ENCODE results near the gene CRTC2. TPM values are rescaled to one million over a fixed set of nuclear protein-coding genes. Genes with fewer than 3 reads are reported as not detected.
A peak's percentile ranks its signal among the peaks of the same experiment; 100 is the strongest.
"Not testable (repeated sequence)": the region's sequence is repeated elsewhere in the genome, so short reads cannot be mapped to it uniquely, and the experiment has no call there.

CRTC2 gene
- total RNA-seq, 1 donor = 6.0 TPM

GRCh38 chr1:153921803-153922075 lies 36.7 kb downstream of the CRTC2 start:
- TF ChIP-seq, protein P1, sequence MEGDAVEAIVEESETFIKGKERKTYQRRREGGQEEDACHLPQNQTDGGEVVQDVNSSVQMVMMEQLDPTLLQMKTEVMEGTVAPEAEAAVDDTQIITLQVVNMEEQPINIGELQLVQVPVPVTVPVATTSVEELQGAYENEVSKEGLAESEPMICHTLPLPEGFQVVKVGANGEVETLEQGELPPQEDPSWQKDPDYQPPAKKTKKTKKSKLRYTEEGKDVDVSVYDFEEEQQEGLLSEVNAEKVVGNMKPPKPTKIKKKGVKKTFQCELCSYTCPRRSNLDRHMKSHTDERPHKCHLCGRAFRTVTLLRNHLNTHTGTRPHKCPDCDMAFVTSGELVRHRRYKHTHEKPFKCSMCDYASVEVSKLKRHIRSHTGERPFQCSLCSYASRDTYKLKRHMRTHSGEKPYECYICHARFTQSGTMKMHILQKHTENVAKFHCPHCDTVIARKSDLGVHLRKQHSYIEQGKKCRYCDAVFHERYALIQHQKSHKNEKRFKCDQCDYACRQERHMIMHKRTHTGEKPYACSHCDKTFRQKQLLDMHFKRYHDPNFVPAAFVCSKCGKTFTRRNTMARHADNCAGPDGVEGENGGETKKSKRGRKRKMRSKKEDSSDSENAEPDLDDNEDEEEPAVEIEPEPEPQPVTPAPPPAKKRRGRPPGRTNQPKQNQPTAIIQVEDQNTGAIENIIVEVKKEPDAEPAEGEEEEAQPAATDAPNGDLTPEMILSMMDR (IDR thresholded peaks at IDR 0.05; ENCODE audit: insufficient read depth, low read depth, low read length) = no peak

DNA sequence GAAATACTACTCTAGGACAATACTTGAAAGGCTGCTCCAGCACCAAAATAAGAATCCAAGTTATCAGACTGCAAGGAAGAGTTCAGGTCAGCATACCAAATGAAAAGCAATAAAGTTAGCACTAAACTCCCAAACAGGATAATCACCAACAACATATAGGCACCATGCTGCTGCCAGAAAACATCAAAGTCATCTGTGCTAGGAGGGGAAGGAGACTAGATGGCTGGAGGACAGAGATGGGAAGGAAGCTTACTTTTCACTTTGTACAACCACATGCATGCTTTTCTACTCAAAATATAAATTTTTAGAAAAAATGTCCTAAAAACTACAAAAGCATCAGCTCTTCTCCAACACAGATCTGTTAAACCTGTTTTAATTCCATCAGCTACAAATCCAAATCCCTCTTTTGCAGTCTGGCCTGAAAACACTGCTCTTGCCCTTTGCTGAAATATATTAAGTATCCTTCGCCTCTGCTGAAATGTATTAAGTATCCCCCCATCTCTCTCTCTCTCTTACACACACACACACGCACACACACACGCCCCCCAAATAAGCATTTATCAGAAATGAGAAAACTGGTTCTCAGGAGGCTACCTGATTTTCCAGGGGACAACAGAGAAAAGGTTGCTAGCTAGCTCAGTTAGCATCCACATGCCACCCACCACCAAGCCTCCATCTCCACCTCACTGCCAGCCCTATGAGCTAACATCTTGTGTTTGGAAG lies 37.2 kb downstream of the CRTC2 start:
- TF ChIP-seq, protein P1 (IDR thresholded peaks at IDR 0.05; ENCODE audit: insufficient read depth, low read depth, low read length) = no peak
- no peak for DNase-seq (ENCODE audit: low read depth)
- peak overlapping the region; percentile 88 for H3K4me3 ChIP-seq (ENCODE audit: low read depth, low read length)

More at GRCh38 chr1:153921803-153922075, 36.7 kb downstream of the CRTC2 start:
- peak overlapping the region; percentile 88 for H3K4me3 ChIP-seq (ENCODE audit: low read depth, low read length)
- no peak for DNase-seq (ENCODE audit: low read depth)

- TF ChIP-seq, protein P1 (IDR thresholded peaks at IDR 0.05; ENCODE audit: insufficient read depth, low read depth, low read length) = peak; percentile 29
- H3K4me3 ChIP-seq (ENCODE audit: low read depth, low read length) = peak overlapping the region; percentile 0
- peak; percentile 37 for DNase-seq (ENCODE audit: low read depth)
These were observed 38.2 kb downstream of the CRTC2 start for GRCh38 chr1:153919876-153920852.

GRCh38 chr1:153916297-153916696 lies 42.1 kb downstream of the CRTC2 start:
- no peak overlapping the region for H3K4me3 ChIP-seq (ENCODE audit: low read depth, low read length)
- DNase-seq (ENCODE audit: low read depth) = no peak
- TF ChIP-seq, protein P1 (IDR thresholded peaks at IDR 0.05; ENCODE audit: insufficient read depth, low read depth, low read length) = no peak

DNA sequence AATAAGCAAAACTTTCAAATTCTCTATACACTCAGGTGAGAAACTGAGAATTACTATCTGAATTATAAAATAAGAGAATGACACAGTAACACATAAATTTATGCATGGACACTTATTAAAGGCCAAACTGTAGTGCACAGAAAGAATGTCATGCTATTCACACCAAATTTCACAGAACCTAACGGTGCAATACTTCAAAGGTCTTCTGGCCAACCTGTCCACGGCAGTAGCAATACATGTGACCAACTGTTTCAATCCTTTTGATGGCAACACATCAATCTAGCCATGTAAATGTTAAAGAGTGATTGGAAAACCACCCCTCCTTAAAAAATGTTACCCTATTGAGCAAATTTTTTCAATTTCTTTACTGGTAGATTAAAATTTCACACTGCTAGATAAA lies 46.1 kb downstream of the CRTC2 start:
- TF ChIP-seq, protein P1 (IDR thresholded peaks at IDR 0.05; ENCODE audit: insufficient read depth, low read depth, low read length) = no peak
- no peak overlapping the region for H3K4me3 ChIP-seq (ENCODE audit: low read depth, low read length)
- DNase-seq (ENCODE audit: low read depth) = no peak

DNA sequence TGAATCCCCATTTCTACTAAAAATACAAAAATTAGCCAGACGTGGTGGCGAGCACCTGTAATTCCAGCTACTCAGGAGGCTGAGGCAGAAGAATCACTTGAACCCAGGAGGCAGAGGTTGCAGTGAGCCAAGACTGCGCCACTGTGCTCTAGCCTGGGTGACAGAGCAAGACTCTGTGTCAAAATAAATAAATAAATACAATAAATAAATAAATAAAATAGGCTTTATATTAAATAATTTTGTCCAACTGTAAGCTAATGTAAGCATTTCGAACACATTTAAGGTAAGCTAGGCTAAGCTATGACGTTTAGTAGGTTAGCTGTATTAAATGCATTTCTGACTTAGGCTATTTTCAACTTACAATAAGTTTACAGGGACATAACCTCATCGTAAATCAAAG lies 47.9 kb downstream of the CRTC2 start:
- not testable (repeated sequence) for H3K4me3 ChIP-seq (ENCODE audit: low read depth, low read length); DNase-seq (ENCODE audit: low read depth)

DNA sequence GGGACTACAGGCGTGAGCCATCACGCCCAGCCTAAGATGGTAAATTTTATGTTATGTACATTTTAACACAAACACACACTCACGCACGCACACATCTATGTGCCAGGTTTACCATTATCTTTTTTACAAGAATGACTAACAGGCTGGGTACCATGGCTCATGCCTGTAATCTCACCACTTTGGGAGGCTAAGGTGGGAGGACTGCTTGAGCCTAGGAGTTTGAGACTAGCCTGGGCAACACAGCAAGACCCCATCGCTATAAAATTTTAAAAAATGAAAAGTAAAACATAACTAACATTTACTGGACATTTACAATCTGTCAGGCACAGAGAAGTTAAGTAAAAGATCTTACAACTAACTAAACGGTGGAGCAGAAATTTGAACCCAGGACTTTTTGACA lies 50.3 kb downstream of the CRTC2 start:
- H3K4me3 ChIP-seq (ENCODE audit: low read depth, low read length) = no peak overlapping the region
- TF ChIP-seq, protein P1 (IDR thresholded peaks at IDR 0.05; ENCODE audit: insufficient read depth, low read depth, low read length) = no peak
- no peak for DNase-seq (ENCODE audit: low read depth)

All from fibroblast of villous mesenchyme (primary cell).